MM.1S (cell line): ENCODE measurements around the gene MICU1.

Source experiments
- DNase-seq: peaks from one replicate; pipeline ENCODE4 v3.0.0-alpha.2; 2015
- H2AFZ ChIP-seq: fragments of 300-600 bp; sonication (generic); 2 replicates; pipeline ENCODE4 v1.6.0; 2016; ENCODE audit warnings: antibody characterized with exemption, low read length
- H3F3A ChIP-seq: fragments of 300-600 bp; sonication (generic); 2 replicates; pipeline ENCODE4 v1.6.1; 2016; ENCODE audit warnings: mild to moderate bottlenecking, antibody characterized with exemption, low read length, moderate library complexity, mixed read lengths; ENCODE audit not compliant: insufficient read depth
- H3K27ac ChIP-seq: fragments of 300-600 bp; sonication (generic); 2 replicates; pipeline ENCODE4 v1.5.1; 2016; ENCODE audit warnings: mild to moderate bottlenecking, low read length
- H3K27me3 ChIP-seq: fragments of 300-600 bp; sonication (generic); replicated peaks from 2 replicates; pipeline ENCODE4 v1.6.0; 2016; ENCODE audit warnings: low read length; ENCODE audit not compliant: insufficient read depth
- H3K36me3 ChIP-seq: fragments of 300-600 bp; sonication (generic); replicated peaks from 2 replicates; pipeline ENCODE4 v1.6.1; 2016; ENCODE audit warnings: mild to moderate bottlenecking, low read length, mixed read lengths; ENCODE audit not compliant: insufficient read depth
- H3K4me1 ChIP-seq: fragments of 300-600 bp; sonication (generic); 2 replicates; pipeline ENCODE4 v1.6.1; 2016; ENCODE audit warnings: low read length, mixed read lengths
- H3K4me2 ChIP-seq: fragments of 300-600 bp; sonication (generic); 2 replicates; pipeline ENCODE4 v1.6.0; 2016; ENCODE audit warnings: low read depth, low read length
- H3K4me3 ChIP-seq: fragments of 300-600 bp; sonication (generic); 2 replicates; pipeline ENCODE4 v1.5.1; 2016; ENCODE audit warnings: low read length, mixed read lengths
- H3K79me2 ChIP-seq: fragments of 300-600 bp; sonication (generic); 2 replicates; pipeline ENCODE4 v1.6.1; 2016; ENCODE audit warnings: mixed run types, low read length, mixed read lengths
- H3K9ac ChIP-seq: fragments of 300-600 bp; sonication (generic); 2 replicates; pipeline ENCODE4 v1.6.1; 2016; ENCODE audit warnings: low read length, mixed read lengths
- H3K9me2 ChIP-seq: fragments of 300-600 bp; sonication (generic); replicated peaks from 2 replicates; pipeline ENCODE4 v1.6.1; 2016; ENCODE audit warnings: mild to moderate bottlenecking, low read length, mixed read lengths; ENCODE audit not compliant: insufficient read depth
- H3K9me3 ChIP-seq: fragments of 300-600 bp; sonication (generic); replicated peaks from 2 replicates; pipeline ENCODE4 v1.6.1; 2016; ENCODE audit warnings: mild to moderate bottlenecking, low read length, mixed read lengths; ENCODE audit not compliant: insufficient read depth
- H4K20me1 ChIP-seq: fragments of 300-600 bp; sonication (generic); 2 replicates; pipeline ENCODE4 v1.6.1; 2016; ENCODE audit warnings: mild to moderate bottlenecking, low read length, moderate library complexity, mixed read lengths; ENCODE audit not compliant: insufficient read depth
- CTCF ChIP-seq: fragments of 300-600 bp; sonication (generic); IDR thresholded peaks from 2 replicates; pipeline ENCODE4 v1.5.1; 2016; ENCODE audit warnings: antibody characterized with exemption, low read length, mixed read lengths
- EZH2 ChIP-seq: fragments of 300-600 bp; sonication (generic); optimal IDR thresholded peaks from 2 replicates; pipeline ENCODE3; 2017; ENCODE audit warnings: low read depth, mild to moderate bottlenecking, antibody characterized with exemption, low read length, mixed read lengths
- EZH2phosphoT487 ChIP-seq: fragments of 300-600 bp; sonication (generic); IDR thresholded peaks from 2 replicates; pipeline ENCODE4 v1.6.1; 2018; ENCODE audit warnings: antibody characterized with exemption, low read length

MICU1 gene

GRCh38 chr10:72505435-72505834, 120.4 kb downstream of the MICU1 start:
- H3K36me3 ChIP-seq, result no peaks in the 10 kb centered on the region
- TF ChIP-seq EZH2phosphoT487 (no peak), CTCF (no peak)
- H3K9me3 ChIP-seq, result no peaks in the 10 kb centered on the region
- H3F3A ChIP-seq, result no peaks in the 10 kb centered on the region
- H3K9ac ChIP-seq, result no peak overlapping the region
- H3K4me2 ChIP-seq, result no peak overlapping the region
- H3K4me1 ChIP-seq, result no peaks in the 10 kb centered on the region
- no peak overlapping the region for H2AFZ ChIP-seq
- no peaks in the 10 kb centered on the region for H4K20me1 ChIP-seq
- no peaks in the 10 kb centered on the region for H3K27me3 ChIP-seq
- H3K79me2 ChIP-seq, result no peaks in the 10 kb centered on the region
- no peaks in the 10 kb centered on the region for H3K9me2 ChIP-seq
- DNase-seq, result no peak
- no peak overlapping the region for H3K4me3 ChIP-seq
- no peak overlapping the region for H3K27ac ChIP-seq

- no peak for TF ChIP-seq CTCF
- no peak for TF ChIP-seq EZH2phosphoT487
- TF ChIP-seq EZH2, result no peak
- Histone ChIP-seq H3K9me2 (no peaks in the 10 kb centered on the region), H3K27ac (no peak overlapping the region), H3K4me1 (no peaks in the 10 kb centered on the region), H3K79me2 (no peaks in the 10 kb centered on the region), H2AFZ (no peak overlapping the region), H3F3A (no peaks in the 10 kb centered on the region), H3K9me3 (no peaks in the 10 kb centered on the region), H4K20me1 (no peaks in the 10 kb centered on the region), H3K27me3 (no peaks in the 10 kb centered on the region), H3K36me3 (no peaks in the 10 kb centered on the region), H3K9ac (no peak overlapping the region), H3K4me3 (no peak overlapping the region), H3K4me2 (no peak overlapping the region)
- no peak for DNase-seq
These were observed 122.0 kb downstream of the MICU1 start for GRCh38 chr10:72503694-72504438.

- Histone ChIP-seq H3K4me2 (no peak overlapping the region), H3K4me1 (no peaks in the 10 kb centered on the region), H3K4me3 (no peak overlapping the region), H3K27ac (no peak overlapping the region), H3K9me2 (no peaks in the 10 kb centered on the region), H3K79me2 (no peaks in the 10 kb centered on the region), H3K9ac (no peak overlapping the region), H3F3A (no peaks in the 10 kb centered on the region), H2AFZ (no peak overlapping the region), H4K20me1 (no peaks in the 10 kb centered on the region), H3K27me3 (no peaks in the 10 kb centered on the region), H3K36me3 (no peaks in the 10 kb centered on the region), H3K9me3 (no peaks in the 10 kb centered on the region)
- no peak for TF ChIP-seq EZH2
- TF ChIP-seq CTCF, result no peak
- no peak for TF ChIP-seq EZH2phosphoT487
- DNase-seq, result no peak
These were observed 122.6 kb downstream of the MICU1 start for GRCh38 chr10:72503241-72503640.
